ENCODE measurements around the gene CTNNA2.

CTNNA2 gene

GRCh38 chr2:80651435-80651834 lies 1138.6 kb downstream of the CTNNA2 start:
- no peak for TF ChIP-seq CTCF (IDR thresholded peaks at IDR 0.05; ENCODE audit: borderline replicate concordance, insufficient read depth, low read depth, low read length)
- H3K4me3 ChIP-seq (ENCODE audit: low read depth, low read length): no peak overlapping the region

GRCh38 chr2:80655265-80655664 lies 1142.4 kb downstream of the CTNNA2 start:
- H3K4me3 ChIP-seq (ENCODE audit: low read depth, low read length): no peak overlapping the region
- TF ChIP-seq CTCF (IDR thresholded peaks at IDR 0.05; ENCODE audit: borderline replicate concordance, insufficient read depth, low read depth, low read length): no peak

- TF ChIP-seq CTCF (IDR thresholded peaks at IDR 0.05; ENCODE audit: borderline replicate concordance, insufficient read depth, low read depth, low read length): no peak
- H3K4me3 ChIP-seq (ENCODE audit: low read depth, low read length): no peak overlapping the region
Measured at GRCh38 chr2:80670763-80671162, 1157.9 kb downstream of the CTNNA2 start.

- no peak overlapping the region for H3K4me3 ChIP-seq (ENCODE audit: low read depth, low read length)
- TF ChIP-seq CTCF (IDR thresholded peaks at IDR 0.05; ENCODE audit: borderline replicate concordance, insufficient read depth, low read depth, low read length): no peak
Measured at GRCh38 chr2:80687524-80687923, 1174.7 kb downstream of the CTNNA2 start.

- no peak overlapping the region for H3K4me3 ChIP-seq (ENCODE audit: low read depth, low read length)
- no peak for TF ChIP-seq CTCF (IDR thresholded peaks at IDR 0.05; ENCODE audit: borderline replicate concordance, insufficient read depth, low read depth, low read length)
Measured at GRCh38 chr2:80689106-80689505, 1176.3 kb downstream of the CTNNA2 start.
